Measurements from ENCODE around the gene PIGV.
"Not testable (repeated sequence)": the region's sequence is repeated elsewhere in the genome, so short reads cannot be mapped to it uniquely, and the experiment has no call there.

PIGV gene

DNA sequence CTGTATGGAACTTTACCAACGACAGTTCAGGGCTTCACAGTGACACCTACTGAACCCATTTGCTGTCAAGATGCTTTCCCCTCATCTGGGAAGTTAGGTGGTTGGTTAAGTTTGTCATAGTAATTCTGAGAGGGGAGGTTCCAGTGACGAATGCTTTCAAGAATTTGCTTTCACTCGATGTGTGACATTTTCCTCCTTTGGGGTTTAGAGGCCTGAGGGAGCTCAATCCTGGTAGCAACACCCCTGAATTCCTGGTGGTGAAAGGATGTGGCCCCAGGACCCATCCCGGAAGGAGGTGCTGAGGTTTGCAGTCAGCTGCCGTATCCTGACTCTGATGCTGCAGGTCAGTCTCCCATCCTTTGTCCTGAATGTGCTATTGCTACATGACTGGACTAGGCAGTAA, 2.8 kb downstream of the PIGV start:
- H3K4me1 ChIP-seq (ENCODE audit: insufficient read depth, low read length), result peaks cover 27% of the 10 kb centered on the region
- no peak overlapping the region for H3K4me3 ChIP-seq (ENCODE audit: low read length)
- no peaks in the 10 kb centered on the region for H3K27me3 ChIP-seq (ENCODE audit: insufficient read depth, low read length)
- no peaks in the 10 kb centered on the region for H3K9me3 ChIP-seq (ENCODE audit: low read length)
- H2AFZ ChIP-seq (ENCODE audit: low read depth, low read length), result no peak overlapping the region
- H3K36me3 ChIP-seq (ENCODE audit: insufficient read depth, low read length), result peaks cover 7% of the 10 kb centered on the region

GRCh38 chr1:26791148-26791547, 3.4 kb downstream of the PIGV start:
- Histone ChIP-seq H3K4me3 (ENCODE audit: low read length) (no peak overlapping the region), H2AFZ (ENCODE audit: low read depth, low read length) (no peak overlapping the region), H3K27me3 (ENCODE audit: insufficient read depth, low read length) (no peaks in the 10 kb centered on the region), H3K4me1 (ENCODE audit: insufficient read depth, low read length) (peaks cover 21% of the 10 kb centered on the region), H3K36me3 (ENCODE audit: insufficient read depth, low read length) (peaks cover 7% of the 10 kb centered on the region), H3K9me3 (ENCODE audit: low read length) (no peaks in the 10 kb centered on the region)

DNA sequence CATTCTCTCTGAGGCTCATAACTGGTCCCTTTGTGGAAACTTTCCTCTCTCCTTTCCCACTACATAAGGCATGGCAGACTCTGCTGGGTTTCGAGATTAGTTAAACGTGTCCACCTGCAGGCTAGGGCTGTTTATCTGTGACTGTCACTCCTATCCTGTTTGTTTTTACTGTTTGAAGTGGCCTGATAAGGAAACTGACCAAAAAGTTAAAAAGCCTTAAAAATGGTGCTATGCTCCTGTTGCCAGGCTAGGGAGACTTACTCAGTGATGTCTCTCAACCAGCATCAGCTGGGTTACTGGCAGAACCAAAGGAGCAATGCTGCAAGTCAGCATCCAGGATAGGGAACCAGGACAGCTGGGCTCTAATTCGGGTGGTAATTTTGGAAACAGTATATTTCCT, 3.9 kb downstream of the PIGV start:
- H3K27me3 ChIP-seq (ENCODE audit: insufficient read depth, low read length), result no peaks in the 10 kb centered on the region
- no peaks in the 10 kb centered on the region for H3K9me3 ChIP-seq (ENCODE audit: low read length)
- H2AFZ ChIP-seq (ENCODE audit: low read depth, low read length), result no peak overlapping the region
- no peak overlapping the region for H3K4me3 ChIP-seq (ENCODE audit: low read length)
- peaks cover 17% of the 10 kb centered on the region for H3K4me1 ChIP-seq (ENCODE audit: insufficient read depth, low read length)
- peaks cover 7% of the 10 kb centered on the region for H3K36me3 ChIP-seq (ENCODE audit: insufficient read depth, low read length)

DNA sequence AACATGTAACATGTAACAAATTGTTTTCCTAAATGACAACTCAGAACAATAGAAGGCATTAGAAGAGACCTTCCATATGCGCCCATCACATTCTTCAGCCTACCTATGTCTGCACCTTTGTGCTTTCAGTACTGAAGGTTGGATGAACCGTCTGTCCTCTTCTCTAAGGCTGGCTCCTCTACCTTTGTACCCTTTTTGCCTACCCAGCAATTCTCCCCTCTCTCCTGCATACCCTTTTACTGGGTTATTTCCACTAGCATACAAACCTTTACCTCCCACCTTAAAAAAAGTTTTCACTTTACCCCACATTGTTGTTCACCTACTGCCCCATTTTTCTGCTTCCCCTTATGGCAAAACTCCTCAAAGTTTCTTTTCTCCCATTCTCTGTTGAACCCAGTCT, 5.2 kb downstream of the PIGV start:
- H3K4me3 ChIP-seq (ENCODE audit: low read length), result no peak overlapping the region
- no peak overlapping the region for H2AFZ ChIP-seq (ENCODE audit: low read depth, low read length)
- no peaks in the 10 kb centered on the region for H3K9me3 ChIP-seq (ENCODE audit: low read length)
- peaks cover 9% of the 10 kb centered on the region for H3K4me1 ChIP-seq (ENCODE audit: insufficient read depth, low read length)
- H3K27me3 ChIP-seq (ENCODE audit: insufficient read depth, low read length), result no peaks in the 10 kb centered on the region
- H3K36me3 ChIP-seq (ENCODE audit: insufficient read depth, low read length), result peaks cover 10% of the 10 kb centered on the region

- no peaks in the 10 kb centered on the region for H3K4me1 ChIP-seq (ENCODE audit: insufficient read depth, low read length)
Measured at GRCh38 chr1:26794391-26794790, 6.6 kb downstream of the PIGV start.

DNA sequence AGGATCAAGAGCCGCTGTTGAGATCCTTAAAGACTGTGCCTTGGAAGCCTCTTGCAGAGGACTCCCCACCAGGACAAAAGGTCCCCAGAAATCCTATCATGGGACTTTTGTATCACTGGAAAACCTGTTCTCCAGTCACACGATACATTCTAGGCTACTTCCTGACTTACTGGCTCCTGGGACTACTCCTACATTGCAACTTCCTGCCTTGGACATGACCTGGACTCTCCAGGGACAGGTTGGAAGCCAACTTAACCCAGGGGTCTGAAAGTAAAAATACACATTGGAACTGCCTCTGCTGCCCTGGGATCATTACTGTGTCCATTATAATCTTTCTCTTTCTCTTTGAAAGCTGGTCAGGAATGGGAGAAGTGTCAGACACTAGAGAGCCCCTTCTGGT, 9.9 kb downstream of the PIGV start:
- Histone ChIP-seq H3K4me1 (ENCODE audit: insufficient read depth, low read length) (no peaks in the 10 kb centered on the region), H3K4me3 (ENCODE audit: low read length) (no peak overlapping the region), H3K27me3 (ENCODE audit: insufficient read depth, low read length) (no peaks in the 10 kb centered on the region), H2AFZ (ENCODE audit: low read depth, low read length) (no peak overlapping the region), H3K36me3 (ENCODE audit: insufficient read depth, low read length) (peaks cover 10% of the 10 kb centered on the region), H3K9me3 (ENCODE audit: low read length) (no peaks in the 10 kb centered on the region)

More at GRCh38 chr1:26794391-26794790, 6.6 kb downstream of the PIGV start:
- H3K36me3 ChIP-seq (ENCODE audit: insufficient read depth, low read length), result peaks cover 10% of the 10 kb centered on the region
- no peaks in the 10 kb centered on the region for H3K27me3 ChIP-seq (ENCODE audit: insufficient read depth, low read length)
- no peaks in the 10 kb centered on the region for H3K9me3 ChIP-seq (ENCODE audit: low read length)
- no peak overlapping the region for H3K4me3 ChIP-seq (ENCODE audit: low read length)
- no peak overlapping the region for H2AFZ ChIP-seq (ENCODE audit: low read depth, low read length)

- Histone ChIP-seq H3K4me3 (ENCODE audit: low read length) (no peak overlapping the region), H3K36me3 (ENCODE audit: insufficient read depth, low read length) (peaks cover 4% of the 10 kb centered on the region)
Measured at GRCh38 chr1:26799479-26800142, 11.9 kb downstream of the PIGV start.

GRCh38 chr1:26803932-26804331, 16.2 kb downstream of the PIGV start:
- H3K9me3 ChIP-seq (ENCODE audit: low read length), result not testable (repeated sequence)

More at GRCh38 chr1:26799479-26800142, 11.9 kb downstream of the PIGV start:
- Histone ChIP-seq H3K4me1 (ENCODE audit: insufficient read depth, low read length) (no peaks in the 10 kb centered on the region), H2AFZ (ENCODE audit: low read depth, low read length) (no peak overlapping the region), H3K27me3 (ENCODE audit: insufficient read depth, low read length) (no peaks in the 10 kb centered on the region), H3K9me3 (ENCODE audit: low read length) (no peaks in the 10 kb centered on the region)

GRCh38 chr1:26810105-26810504, 22.4 kb downstream of the PIGV start:
- H3K27me3 ChIP-seq (ENCODE audit: insufficient read depth, low read length); H3K4me1 ChIP-seq (ENCODE audit: insufficient read depth, low read length); H2AFZ ChIP-seq (ENCODE audit: low read depth, low read length); H3K36me3 ChIP-seq (ENCODE audit: insufficient read depth, low read length); H3K4me3 ChIP-seq (ENCODE audit: low read length); H3K9me3 ChIP-seq (ENCODE audit: low read length): not testable (repeated sequence)

More at GRCh38 chr1:26803932-26804331, 16.2 kb downstream of the PIGV start:
- H3K27me3 ChIP-seq (ENCODE audit: insufficient read depth, low read length); H3K4me1 ChIP-seq (ENCODE audit: insufficient read depth, low read length); H3K36me3 ChIP-seq (ENCODE audit: insufficient read depth, low read length); H3K4me3 ChIP-seq (ENCODE audit: low read length); H2AFZ ChIP-seq (ENCODE audit: low read depth, low read length): not testable (repeated sequence)

DNA sequence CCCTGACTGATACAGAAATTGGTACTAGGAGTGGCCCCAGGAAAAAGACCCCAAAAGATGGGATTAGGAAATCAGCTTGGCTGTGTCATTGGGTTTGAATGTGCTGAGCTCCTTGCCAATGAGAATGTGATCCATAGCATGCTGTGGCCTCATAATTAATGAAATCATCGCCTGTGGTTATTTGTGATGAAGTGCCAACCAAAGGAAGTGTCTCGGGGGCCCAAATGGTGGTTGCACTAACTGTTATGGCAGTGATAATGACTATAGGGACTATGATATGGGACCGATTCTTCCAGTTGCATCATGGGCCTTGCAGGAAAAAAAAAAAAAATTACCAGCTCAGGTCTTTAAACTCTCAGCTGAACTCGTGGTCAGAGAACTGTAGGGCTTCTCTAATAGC, 23.3 kb downstream of the PIGV start:
- Histone ChIP-seq H3K4me1 (ENCODE audit: insufficient read depth, low read length) (no peaks in the 10 kb centered on the region), H3K27me3 (ENCODE audit: insufficient read depth, low read length) (no peaks in the 10 kb centered on the region), H3K36me3 (ENCODE audit: insufficient read depth, low read length) (no peaks in the 10 kb centered on the region), H2AFZ (ENCODE audit: low read depth, low read length) (no peak overlapping the region), H3K9me3 (ENCODE audit: low read length) (peaks cover under 1% of the 10 kb centered on the region), H3K4me3 (ENCODE audit: low read length) (no peak overlapping the region)

- Histone ChIP-seq H3K27me3 (ENCODE audit: insufficient read depth, low read length) (no peaks in the 10 kb centered on the region), H3K9me3 (ENCODE audit: low read length) (peaks cover 2% of the 10 kb centered on the region), H3K36me3 (ENCODE audit: insufficient read depth, low read length) (no peaks in the 10 kb centered on the region), H3K4me3 (ENCODE audit: low read length) (no peak overlapping the region), H3K4me1 (ENCODE audit: insufficient read depth, low read length) (no peaks in the 10 kb centered on the region), H2AFZ (ENCODE audit: low read depth, low read length) (no peak overlapping the region)
Measured at GRCh38 chr1:26811708-26812107, 24.0 kb downstream of the PIGV start.

- H3K27me3 ChIP-seq (ENCODE audit: insufficient read depth, low read length), result no peaks in the 10 kb centered on the region
- peaks cover 2% of the 10 kb centered on the region for H3K9me3 ChIP-seq (ENCODE audit: low read length)
Measured at GRCh38 chr1:26814377-26814776, 26.6 kb downstream of the PIGV start.

DNA sequence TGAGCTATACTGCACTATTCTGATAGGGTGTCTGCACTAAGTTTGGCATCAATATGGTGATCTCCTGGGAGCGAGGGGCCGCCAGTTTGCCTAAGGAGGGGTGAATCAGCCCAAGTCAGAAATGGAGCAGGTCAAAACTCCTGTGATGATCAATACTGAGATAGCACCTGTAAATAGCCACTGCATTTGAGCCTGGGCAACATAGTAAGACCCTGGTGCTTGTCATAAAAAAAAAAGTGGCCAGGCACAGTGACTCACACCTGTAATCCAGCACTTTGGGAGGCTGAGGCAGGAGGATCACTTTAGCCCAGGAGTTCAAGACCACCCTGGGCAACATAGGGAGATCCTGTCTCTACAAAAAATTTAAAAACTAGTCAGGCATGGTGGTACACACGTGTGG, 27.1 kb downstream of the PIGV start:
- Histone ChIP-seq H3K4me3 (ENCODE audit: low read length) (no peak overlapping the region), H3K27me3 (ENCODE audit: insufficient read depth, low read length) (no peaks in the 10 kb centered on the region), H3K9me3 (ENCODE audit: low read length) (peaks cover 2% of the 10 kb centered on the region), H2AFZ (ENCODE audit: low read depth, low read length) (no peak overlapping the region), H3K36me3 (ENCODE audit: insufficient read depth, low read length) (no peaks in the 10 kb centered on the region), H3K4me1 (ENCODE audit: insufficient read depth, low read length) (no peaks in the 10 kb centered on the region)

More at GRCh38 chr1:26814377-26814776, 26.6 kb downstream of the PIGV start:
- Histone ChIP-seq H3K4me1 (ENCODE audit: insufficient read depth, low read length) (no peaks in the 10 kb centered on the region), H3K36me3 (ENCODE audit: insufficient read depth, low read length) (no peaks in the 10 kb centered on the region), H2AFZ (ENCODE audit: low read depth, low read length) (no peak overlapping the region), H3K4me3 (ENCODE audit: low read length) (no peak overlapping the region)

DNA sequence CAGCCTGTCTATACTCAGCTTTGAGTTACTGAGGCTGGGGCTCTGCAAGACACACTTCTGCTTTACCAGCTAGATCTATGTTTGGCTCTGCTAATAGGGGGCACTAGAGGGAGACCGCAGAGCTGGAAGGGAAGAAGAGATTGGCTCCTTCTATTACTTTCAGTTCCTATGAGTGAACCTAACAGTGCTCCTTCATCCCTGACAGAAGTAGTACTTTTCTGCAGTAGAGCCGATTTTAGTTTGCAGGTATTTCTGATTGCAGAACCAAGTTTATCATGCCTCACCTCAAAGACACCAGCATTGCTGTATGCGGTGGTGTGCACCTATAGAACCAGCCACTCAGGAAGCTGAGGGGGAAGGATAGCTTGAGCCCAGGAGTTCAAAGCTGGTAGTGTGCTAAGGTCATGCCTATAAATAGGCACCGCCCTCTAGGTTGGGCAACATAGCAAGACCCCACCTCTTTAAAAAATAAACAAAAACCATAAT, 33.1 kb downstream of the PIGV start:
- H2AFZ ChIP-seq (ENCODE audit: low read depth, low read length), result no peak overlapping the region
- H3K4me3 ChIP-seq (ENCODE audit: low read length), result no peak overlapping the region
- no peaks in the 10 kb centered on the region for H3K36me3 ChIP-seq (ENCODE audit: insufficient read depth, low read length)
- no peaks in the 10 kb centered on the region for H3K4me1 ChIP-seq (ENCODE audit: insufficient read depth, low read length)
- no peaks in the 10 kb centered on the region for H3K27me3 ChIP-seq (ENCODE audit: insufficient read depth, low read length)
- H3K9me3 ChIP-seq (ENCODE audit: low read length), result peaks cover 4% of the 10 kb centered on the region
